G401.6 (cell line): ENCODE results near the gene TBC1D22A.

Experiments used
- FAIRE-seq: peaks from 2 replicates; lab custom pipeline; 2012; peaks lifted over from hg19 to GRCh38; lab: Jason Lieb, UNC

The TBC1D22A gene

GRCh38 chr22:46910624-46911023, 148.2 kb downstream of the TBC1D22A start:
- no peak for FAIRE-seq

- FAIRE-seq = no peak
Observed at GRCh38 chr22:46911346-46911745, 148.9 kb downstream of the TBC1D22A start.

GRCh38 chr22:46913351-46913750, 150.9 kb downstream of the TBC1D22A start:
- no peak for FAIRE-seq

- no peak for FAIRE-seq
Observed at GRCh38 chr22:46914481-46914880, 152.0 kb downstream of the TBC1D22A start.

- no peak for FAIRE-seq
Observed at GRCh38 chr22:46914916-46915894, 152.8 kb downstream of the TBC1D22A start.

- FAIRE-seq = no peak
Observed at GRCh38 chr22:46915950-46916730, 153.7 kb downstream of the TBC1D22A start.

- no peak for FAIRE-seq
Observed at GRCh38 chr22:46916886-46917770, 154.7 kb downstream of the TBC1D22A start.

- FAIRE-seq = no peak
Observed at GRCh38 chr22:46917771-46918101, 155.3 kb downstream of the TBC1D22A start.

- FAIRE-seq = no peak
Observed at GRCh38 chr22:46918197-46918596, 155.7 kb downstream of the TBC1D22A start.

- FAIRE-seq = no peak
Observed at GRCh38 chr22:46922037-46922436, 159.6 kb downstream of the TBC1D22A start.

- FAIRE-seq = no peak
Observed at GRCh38 chr22:46923394-46923793, 160.9 kb downstream of the TBC1D22A start.

- no peak for FAIRE-seq
Observed at GRCh38 chr22:46925818-46926217, 163.4 kb downstream of the TBC1D22A start.

- no peak for FAIRE-seq
Observed at GRCh38 chr22:46929046-46929709, 166.7 kb downstream of the TBC1D22A start.

- FAIRE-seq = no peak
Observed at GRCh38 chr22:46929710-46930204, 167.3 kb downstream of the TBC1D22A start.

GRCh38 chr22:46931414-46931813, 169.0 kb downstream of the TBC1D22A start:
- FAIRE-seq = no peak

GRCh38 chr22:46931881-46932280, 169.4 kb downstream of the TBC1D22A start:
- FAIRE-seq = no peak

- FAIRE-seq = no peak
Observed at GRCh38 chr22:46933040-46933930, 170.8 kb downstream of the TBC1D22A start.

GRCh38 chr22:46934172-46934745, 171.8 kb downstream of the TBC1D22A start:
- no peak for FAIRE-seq

GRCh38 chr22:46934746-46935491, 172.5 kb downstream of the TBC1D22A start:
- FAIRE-seq = no peak
